Vagina (tissue), 2 donors: Measurements from ENCODE around the gene CCNI2. TPM values are rescaled to one million over a fixed set of nuclear protein-coding genes. Genes with fewer than 3 reads are reported as not detected.
A peak's percentile ranks its signal among the peaks of the same experiment; 100 is the strongest.

Experiments used
- DNase-seq, 2 donors: peaks; one replicate each; pipeline ENCODE4 v3.0.0-alpha.2; 2017; ENCODE audit errors: extremely low spot score in 2 of 2
- H3K27ac ChIP-seq: fragments of 200-600 bp; sonication (generic); one replicate; pipeline ENCODE4 v1.5.1; 2019
- H3K27me3 ChIP-seq: fragments of 200-600 bp; sonication (generic); one replicate; pipeline ENCODE4 v1.5.1; 2019
- H3K36me3 ChIP-seq, 2 donors: fragments of 200-600 bp; sonication (generic); one replicate each; pipeline ENCODE4 v1.5.1; 2017 to 2019
- H3K4me1 ChIP-seq: fragments of 200-600 bp; sonication (generic); one replicate; pipeline ENCODE4 v1.5.1; 2019
- H3K4me3 ChIP-seq, 2 donors: fragments of 200-600 bp; sonication (generic); 1 replicate in 1 of 2; 2 replicates in 1 of 2; pipeline ENCODE4 v1.5.1; 2016 to 2019
- H3K9me3 ChIP-seq: fragments of 200-600 bp; sonication (generic); one replicate; pipeline ENCODE4 v1.5.1; 2019
- CTCF ChIP-seq, 3 experiments: fragments of 450-650 bp in 2 of 3; fragments of 200-600 bp in 1 of 3; sonication (generic) in 1 of 3; IDR thresholded peaks; one replicate each; pipeline ENCODE4 v1.5.1; 2017 to 2019; ENCODE audit warnings: antibody characterized with exemption in 3 of 3, mild to moderate bottlenecking in 2 of 3, moderate library complexity in 2 of 3
- POLR2A ChIP-seq, 2 donors: fragments of 450-650 bp; IDR thresholded peaks; one replicate each; pipeline ENCODE4 v1.6.1; 2017; ENCODE audit warnings: antibody characterized with exemption in 2 of 2, mild to moderate bottlenecking in 2 of 2, moderate library complexity in 2 of 2
- POLR2AphosphoS5 ChIP-seq, 2 donors: sonication (generic); formaldehyde crosslinking; IDR thresholded peaks; one replicate each; pipeline ENCODE4 v1.9.0; 2017; ENCODE audit warnings: antibody characterized with exemption in 2 of 2, mild to moderate bottlenecking in 2 of 2, low read depth in 1 of 2; ENCODE audit not compliant: insufficient read depth in 1 of 2
- intact Hi-C: fragments of 100-400 bp; cut with DNase I; formaldehyde crosslinking; loops from one replicate; pipeline ENCODE4 v1.15.1; 2023
- total RNA-seq: library from RNA; depleted of rRNA; stranded (reverse); fragments of >200 nt; gene quantifications from one replicate; pipeline ENCODE4 v1.2.3, GENCODE V29; 2016

Gene CCNI2
- total RNA-seq, 1 donor from 2014 or later, result not detected

GRCh38 chr5:132765311-132766019 lies 18.2 kb downstream of the CCNI2 start:
- H3K27me3 ChIP-seq, result no peaks in the 10 kb centered on the region
- H3K4me1 ChIP-seq, result peaks cover 44% of the 10 kb centered on the region
- H3K9me3 ChIP-seq, result no peaks in the 10 kb centered on the region
- intact Hi-C loops, result no loop called here
- peaks cover 0 to 25% of the 10 kb centered on the region in 2 donors for H3K36me3 ChIP-seq
- DNase-seq, result no peak
- H3K27ac ChIP-seq, result no peak overlapping the region
- TF ChIP-seq POLR2AphosphoS5 (IDR thresholded peaks at IDR 0.05; ENCODE audit: insufficient read depth in 1 of 2, low read depth in 1 of 2) (no peak), CTCF (IDR thresholded peaks at IDR 0.05) (no peak), POLR2A (IDR thresholded peaks at IDR 0.05) (no peak)
- H3K4me3 ChIP-seq, result no peak overlapping the region

GRCh38 chr5:132766020-132766805 lies 19.0 kb downstream of the CCNI2 start:
- no peak overlapping the region for H3K27ac ChIP-seq
- no peaks in the 10 kb centered on the region for H3K27me3 ChIP-seq
- H3K36me3 ChIP-seq, result peaks cover 0 to 19% of the 10 kb centered on the region in 2 donors
- no peak for DNase-seq
- peaks cover 52% of the 10 kb centered on the region for H3K4me1 ChIP-seq
- intact Hi-C loops, result no loop called here
- no peak overlapping the region for H3K4me3 ChIP-seq
- no peaks in the 10 kb centered on the region for H3K9me3 ChIP-seq
- TF ChIP-seq POLR2A (IDR thresholded peaks at IDR 0.05), result no peak
- TF ChIP-seq POLR2AphosphoS5 (IDR thresholded peaks at IDR 0.05; ENCODE audit: insufficient read depth in 1 of 2, low read depth in 1 of 2), result no peak
- TF ChIP-seq CTCF (IDR thresholded peaks at IDR 0.05), result no peak

- H3K27me3 ChIP-seq, result no peaks in the 10 kb centered on the region
- intact Hi-C loops, result no loop called here
- no peak overlapping the region for H3K27ac ChIP-seq
- peaks cover 57% of the 10 kb centered on the region for H3K4me1 ChIP-seq
- no peak for TF ChIP-seq POLR2AphosphoS5 (IDR thresholded peaks at IDR 0.05; ENCODE audit: insufficient read depth in 1 of 2, low read depth in 1 of 2)
- no peak for TF ChIP-seq POLR2A (IDR thresholded peaks at IDR 0.05)
- TF ChIP-seq CTCF (IDR thresholded peaks at IDR 0.05), result no peak
- peaks cover 0 to 19% of the 10 kb centered on the region in 2 donors for H3K36me3 ChIP-seq
- H3K4me3 ChIP-seq, result no peak overlapping the region
- H3K9me3 ChIP-seq, result no peaks in the 10 kb centered on the region
- DNase-seq, result no peak
Observed at GRCh38 chr5:132766806-132767055, 19.5 kb downstream of the CCNI2 start.

- Histone ChIP-seq H3K4me1 (peaks cover 59% of the 10 kb centered on the region), H3K9me3 (no peaks in the 10 kb centered on the region), H3K27me3 (no peaks in the 10 kb centered on the region), H3K36me3 (peaks cover 0 to 19% of the 10 kb centered on the region in 2 donors), H3K27ac (peak overlapping the region; percentile 20), H3K4me3 (no peak overlapping the region)
- DNase-seq, result no peak
- intact Hi-C loops, result no loop called here
- TF ChIP-seq CTCF (IDR thresholded peaks at IDR 0.05) (no peak), POLR2AphosphoS5 (IDR thresholded peaks at IDR 0.05; ENCODE audit: insufficient read depth in 1 of 2, low read depth in 1 of 2) (no peak), POLR2A (IDR thresholded peaks at IDR 0.05) (no peak)
Observed at GRCh38 chr5:132767150-132767549, 19.9 kb downstream of the CCNI2 start.

- Histone ChIP-seq H3K27ac (peak overlapping the region; percentile 61), H3K9me3 (no peaks in the 10 kb centered on the region), H3K4me3 (no peak overlapping the region), H3K36me3 (peaks cover 0 to 16% of the 10 kb centered on the region in 2 donors), H3K4me1 (peaks cover 71% of the 10 kb centered on the region), H3K27me3 (no peaks in the 10 kb centered on the region)
- TF ChIP-seq CTCF (IDR thresholded peaks at IDR 0.05), result no peak
- DNase-seq, result no peak
- intact Hi-C loops, result no loop called here
Observed at GRCh38 chr5:132768485-132768868, 21.3 kb downstream of the CCNI2 start.
